ENCODE data around the gene RAMP3.

DNA sequence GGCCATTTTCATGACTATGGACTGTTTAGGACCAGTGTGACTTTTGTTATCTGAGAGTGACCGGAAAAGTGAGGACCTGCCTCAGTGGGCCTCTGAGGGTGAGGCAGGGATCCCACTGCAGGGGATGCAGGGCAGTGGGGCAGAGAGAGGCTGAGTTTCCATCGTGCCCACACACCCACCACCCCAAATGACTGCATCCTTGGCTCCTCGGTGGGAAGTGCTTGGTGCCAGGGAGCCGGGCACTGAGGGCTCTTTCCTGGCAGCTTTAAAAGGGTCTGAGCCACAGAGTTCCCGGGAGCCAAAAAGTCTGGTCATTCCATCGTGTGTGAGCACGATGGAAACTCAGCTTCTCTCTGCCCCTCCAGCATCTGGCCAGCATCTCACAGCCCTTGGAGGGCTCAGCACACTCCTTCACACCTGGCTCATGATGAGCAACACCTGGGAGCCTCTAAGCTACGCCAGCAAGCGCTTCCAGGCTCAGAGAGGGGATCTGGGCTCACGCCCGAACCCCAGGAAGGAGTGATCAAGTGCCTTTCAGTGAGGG is 59.1 kb downstream of the RAMP3 start:
- TF ChIP-seq, protein P1, sequence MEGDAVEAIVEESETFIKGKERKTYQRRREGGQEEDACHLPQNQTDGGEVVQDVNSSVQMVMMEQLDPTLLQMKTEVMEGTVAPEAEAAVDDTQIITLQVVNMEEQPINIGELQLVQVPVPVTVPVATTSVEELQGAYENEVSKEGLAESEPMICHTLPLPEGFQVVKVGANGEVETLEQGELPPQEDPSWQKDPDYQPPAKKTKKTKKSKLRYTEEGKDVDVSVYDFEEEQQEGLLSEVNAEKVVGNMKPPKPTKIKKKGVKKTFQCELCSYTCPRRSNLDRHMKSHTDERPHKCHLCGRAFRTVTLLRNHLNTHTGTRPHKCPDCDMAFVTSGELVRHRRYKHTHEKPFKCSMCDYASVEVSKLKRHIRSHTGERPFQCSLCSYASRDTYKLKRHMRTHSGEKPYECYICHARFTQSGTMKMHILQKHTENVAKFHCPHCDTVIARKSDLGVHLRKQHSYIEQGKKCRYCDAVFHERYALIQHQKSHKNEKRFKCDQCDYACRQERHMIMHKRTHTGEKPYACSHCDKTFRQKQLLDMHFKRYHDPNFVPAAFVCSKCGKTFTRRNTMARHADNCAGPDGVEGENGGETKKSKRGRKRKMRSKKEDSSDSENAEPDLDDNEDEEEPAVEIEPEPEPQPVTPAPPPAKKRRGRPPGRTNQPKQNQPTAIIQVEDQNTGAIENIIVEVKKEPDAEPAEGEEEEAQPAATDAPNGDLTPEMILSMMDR (conservative IDR thresholded peaks at IDR 0.05; ENCODE audit: low read length), result no peak
- no peak for TF ChIP-seq EZH2phosphoT487 (IDR thresholded peaks at IDR 0.05; ENCODE audit: borderline replicate concordance)

All from Loucy (cell line).